ENCODE measurements around the gene MC2R. TPM values are rescaled to one million over a fixed set of nuclear protein-coding genes. Genes with fewer than 3 reads are reported as not detected.

MC2R gene
- total RNA-seq, 4 donors from 2014 or later = not detected

DNA sequence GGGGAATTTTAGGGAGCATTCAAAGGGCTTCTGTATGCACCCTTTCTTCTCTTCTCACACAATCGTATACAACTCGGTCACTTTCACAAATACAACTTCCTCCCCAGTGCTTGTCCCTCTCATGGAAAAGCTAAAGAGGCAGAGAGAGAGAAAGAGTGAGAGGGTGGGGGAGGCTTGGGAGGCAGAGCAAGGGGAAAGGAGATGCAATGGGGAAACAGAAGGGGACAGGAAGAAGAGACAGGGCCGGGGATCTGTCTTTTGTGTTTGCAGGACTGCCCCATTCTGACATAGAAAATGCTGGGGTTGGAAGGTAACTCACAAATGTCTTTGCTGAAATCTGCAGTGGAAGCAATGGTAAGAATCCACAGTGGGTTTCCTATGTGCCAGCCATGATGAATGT lies 2.1 kb upstream of the MC2R start:
- Histone ChIP-seq H3K27ac (no peak overlapping the region), H3K36me3 (no peaks in the 10 kb centered on the region), H3K9me3 (no peaks in the 10 kb centered on the region), H3K4me1 (no peaks in the 10 kb centered on the region), H3K27me3 (no peaks in the 10 kb centered on the region), H3K4me3 (no peak overlapping the region)
- DNase-seq (ENCODE audit: low spot score in 2 of 2) = no peak
- TF ChIP-seq EP300 (IDR thresholded peaks at IDR 0.05) (no peak), POLR2A (IDR thresholded peaks at IDR 0.05) (no peak)
- TF ChIP-seq, protein P1, sequence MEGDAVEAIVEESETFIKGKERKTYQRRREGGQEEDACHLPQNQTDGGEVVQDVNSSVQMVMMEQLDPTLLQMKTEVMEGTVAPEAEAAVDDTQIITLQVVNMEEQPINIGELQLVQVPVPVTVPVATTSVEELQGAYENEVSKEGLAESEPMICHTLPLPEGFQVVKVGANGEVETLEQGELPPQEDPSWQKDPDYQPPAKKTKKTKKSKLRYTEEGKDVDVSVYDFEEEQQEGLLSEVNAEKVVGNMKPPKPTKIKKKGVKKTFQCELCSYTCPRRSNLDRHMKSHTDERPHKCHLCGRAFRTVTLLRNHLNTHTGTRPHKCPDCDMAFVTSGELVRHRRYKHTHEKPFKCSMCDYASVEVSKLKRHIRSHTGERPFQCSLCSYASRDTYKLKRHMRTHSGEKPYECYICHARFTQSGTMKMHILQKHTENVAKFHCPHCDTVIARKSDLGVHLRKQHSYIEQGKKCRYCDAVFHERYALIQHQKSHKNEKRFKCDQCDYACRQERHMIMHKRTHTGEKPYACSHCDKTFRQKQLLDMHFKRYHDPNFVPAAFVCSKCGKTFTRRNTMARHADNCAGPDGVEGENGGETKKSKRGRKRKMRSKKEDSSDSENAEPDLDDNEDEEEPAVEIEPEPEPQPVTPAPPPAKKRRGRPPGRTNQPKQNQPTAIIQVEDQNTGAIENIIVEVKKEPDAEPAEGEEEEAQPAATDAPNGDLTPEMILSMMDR (IDR thresholded peaks at IDR 0.05) = no peak
- 84 to 91% methylated on average over 3 of the region's 3 CpGs for WGBS, 2 donors

DNA sequence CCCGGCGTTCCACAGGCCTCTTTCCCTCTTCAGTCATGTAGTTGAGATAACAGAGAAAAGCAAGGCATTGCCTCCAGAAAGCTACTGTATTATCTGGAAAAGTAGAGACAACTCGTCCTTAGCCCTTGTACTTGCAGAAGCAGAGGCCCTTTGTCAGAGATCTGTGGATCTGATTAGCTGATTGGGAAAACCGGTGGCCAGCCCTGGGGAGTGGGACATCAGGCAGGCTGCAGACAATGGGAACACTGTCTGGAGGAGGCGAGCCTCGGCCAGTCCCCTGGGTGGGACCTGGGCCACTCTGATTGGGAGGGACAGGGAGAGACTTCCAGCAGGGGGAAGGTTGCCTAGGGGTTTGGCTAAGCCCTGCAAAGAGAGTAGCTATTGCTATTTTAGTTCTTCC lies 1.2 kb upstream of the MC2R start:
- TF ChIP-seq EP300 (IDR thresholded peaks at IDR 0.05) (no peak), POLR2A (IDR thresholded peaks at IDR 0.05) (no peak)
- TF ChIP-seq, protein P1 (IDR thresholded peaks at IDR 0.05) = no peak
- H3K36me3 ChIP-seq = no peaks in the 10 kb centered on the region
- no peak for DNase-seq (ENCODE audit: low spot score in 2 of 2)
- H3K4me3 ChIP-seq = no peak overlapping the region
- WGBS, 2 donors = 41 to 47% methylated on average over 6 of the region's 6 CpGs
- H3K27me3 ChIP-seq = no peaks in the 10 kb centered on the region
- H3K4me1 ChIP-seq = no peaks in the 10 kb centered on the region
- H3K9me3 ChIP-seq = no peaks in the 10 kb centered on the region
- no peak overlapping the region for H3K27ac ChIP-seq

DNA sequence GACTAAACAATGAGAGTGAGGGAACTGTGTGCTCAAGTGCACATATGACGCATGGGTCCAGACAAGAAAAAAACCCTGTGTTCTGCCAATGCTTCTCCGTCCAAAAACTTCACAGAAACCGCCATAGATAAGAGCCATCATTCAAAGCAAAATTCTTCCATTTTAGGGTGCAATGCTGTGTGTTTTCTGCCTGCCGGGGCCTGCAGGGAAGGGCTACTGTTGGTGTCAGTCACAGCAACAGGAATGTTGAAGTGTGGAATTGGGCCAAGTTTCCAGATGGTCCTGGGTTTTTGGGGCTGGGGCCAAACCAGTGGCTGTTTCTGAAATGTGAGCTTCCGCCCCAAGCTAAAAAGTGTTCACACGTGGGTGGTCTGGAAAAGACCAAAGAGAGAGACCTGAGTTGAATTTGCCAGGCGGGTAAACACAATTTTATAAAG lies 677 bp upstream of the MC2R start:
- no peak for DNase-seq (ENCODE audit: low spot score in 2 of 2)
- H3K4me3 ChIP-seq = no peak overlapping the region
- TF ChIP-seq, protein P1 (IDR thresholded peaks at IDR 0.05) = no peak
- TF ChIP-seq POLR2A (IDR thresholded peaks at IDR 0.05) (no peak), EP300 (IDR thresholded peaks at IDR 0.05) (no peak)
- H3K27me3 ChIP-seq = no peaks in the 10 kb centered on the region
- WGBS, 2 donors = 32 to 46% methylated on average over 7 of the region's 7 CpGs
- H3K9me3 ChIP-seq = no peaks in the 10 kb centered on the region
- no peaks in the 10 kb centered on the region for H3K4me1 ChIP-seq
- H3K27ac ChIP-seq = no peak overlapping the region
- no peaks in the 10 kb centered on the region for H3K36me3 ChIP-seq

DNA sequence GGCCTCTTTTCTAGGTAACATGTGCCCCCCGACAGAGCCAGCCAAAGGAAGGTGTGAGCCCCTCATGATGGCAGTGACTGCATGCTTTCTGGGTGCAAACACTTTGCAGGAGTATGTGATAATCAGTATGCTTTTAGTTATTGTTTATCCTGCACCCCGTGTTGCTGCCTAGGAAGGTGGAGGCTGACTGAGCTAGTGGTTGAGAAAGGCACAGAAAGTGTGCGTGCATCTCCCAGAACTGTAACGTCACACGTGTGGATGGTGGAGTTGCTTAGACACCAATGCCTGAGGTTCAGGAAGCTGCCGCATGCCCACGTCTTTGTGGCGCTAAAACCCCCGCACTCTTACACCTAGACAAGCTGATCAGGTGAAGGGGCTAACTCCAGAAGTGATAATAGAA lies 580 bp downstream of the MC2R start:
- Histone ChIP-seq H3K9me3 (no peaks in the 10 kb centered on the region), H3K27me3 (no peaks in the 10 kb centered on the region), H3K4me1 (no peaks in the 10 kb centered on the region), H3K4me3 (no peak overlapping the region), H3K36me3 (no peaks in the 10 kb centered on the region), H3K27ac (no peak overlapping the region)
- TF ChIP-seq EP300 (IDR thresholded peaks at IDR 0.05) (no peak), POLR2A (IDR thresholded peaks at IDR 0.05) (no peak)
- TF ChIP-seq, protein P1 (IDR thresholded peaks at IDR 0.05) = no peak
- 83 to 85% methylated on average over 9 of the region's 9 CpGs for WGBS, 2 donors
- DNase-seq (ENCODE audit: low spot score in 2 of 2) = no peak

DNA sequence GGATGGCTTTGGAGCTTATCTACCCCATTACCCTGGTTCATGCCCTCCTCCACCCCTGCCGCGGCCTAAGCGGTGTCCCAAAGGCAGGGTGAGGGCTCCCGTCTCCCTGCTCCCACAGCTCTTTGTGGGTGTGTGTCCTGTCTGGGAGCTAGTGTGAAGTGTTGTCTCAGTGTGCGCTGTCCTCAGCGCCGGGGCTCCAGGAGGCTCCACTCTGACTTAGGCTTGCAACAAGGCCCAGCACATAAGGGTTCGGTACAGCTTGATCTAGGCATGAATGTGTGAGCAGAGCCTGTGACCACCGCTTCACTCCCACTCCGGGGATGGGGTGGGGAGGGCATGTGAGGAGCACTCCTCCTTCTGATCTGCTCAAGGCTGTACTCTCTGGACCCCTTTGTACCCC lies 1.2 kb downstream of the MC2R start:
- H3K9me3 ChIP-seq = no peaks in the 10 kb centered on the region
- no peaks in the 10 kb centered on the region for H3K4me1 ChIP-seq
- no peak for DNase-seq (ENCODE audit: low spot score in 2 of 2)
- WGBS, 2 donors = 93 to 94% methylated on average over 10 of the region's 10 CpGs
- TF ChIP-seq POLR2A (IDR thresholded peaks at IDR 0.05) = no peak
- TF ChIP-seq EP300 (IDR thresholded peaks at IDR 0.05) = no peak
- TF ChIP-seq, protein P1 (IDR thresholded peaks at IDR 0.05) = no peak
- H3K4me3 ChIP-seq = no peak overlapping the region
- no peaks in the 10 kb centered on the region for H3K36me3 ChIP-seq
- no peaks in the 10 kb centered on the region for H3K27me3 ChIP-seq
- H3K27ac ChIP-seq = no peak overlapping the region
